ENCODE measurements around the gene PARD3. TPM values are rescaled to one million over a fixed set of nuclear protein-coding genes. Genes with fewer than 3 reads are reported as not detected.

PARD3 gene
- total RNA-seq, 4 donors from 2014 or later: 150 to 172 (median 165) TPM

GRCh38 chr10:34801097-34801733 is 13.9 kb downstream of the PARD3 start:
- TF ChIP-seq POLR2A (IDR thresholded peaks at IDR 0.05): no peak
- TF ChIP-seq, protein P1, sequence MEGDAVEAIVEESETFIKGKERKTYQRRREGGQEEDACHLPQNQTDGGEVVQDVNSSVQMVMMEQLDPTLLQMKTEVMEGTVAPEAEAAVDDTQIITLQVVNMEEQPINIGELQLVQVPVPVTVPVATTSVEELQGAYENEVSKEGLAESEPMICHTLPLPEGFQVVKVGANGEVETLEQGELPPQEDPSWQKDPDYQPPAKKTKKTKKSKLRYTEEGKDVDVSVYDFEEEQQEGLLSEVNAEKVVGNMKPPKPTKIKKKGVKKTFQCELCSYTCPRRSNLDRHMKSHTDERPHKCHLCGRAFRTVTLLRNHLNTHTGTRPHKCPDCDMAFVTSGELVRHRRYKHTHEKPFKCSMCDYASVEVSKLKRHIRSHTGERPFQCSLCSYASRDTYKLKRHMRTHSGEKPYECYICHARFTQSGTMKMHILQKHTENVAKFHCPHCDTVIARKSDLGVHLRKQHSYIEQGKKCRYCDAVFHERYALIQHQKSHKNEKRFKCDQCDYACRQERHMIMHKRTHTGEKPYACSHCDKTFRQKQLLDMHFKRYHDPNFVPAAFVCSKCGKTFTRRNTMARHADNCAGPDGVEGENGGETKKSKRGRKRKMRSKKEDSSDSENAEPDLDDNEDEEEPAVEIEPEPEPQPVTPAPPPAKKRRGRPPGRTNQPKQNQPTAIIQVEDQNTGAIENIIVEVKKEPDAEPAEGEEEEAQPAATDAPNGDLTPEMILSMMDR (IDR thresholded peaks at IDR 0.05): no peak
- H3K4me3 ChIP-seq (ENCODE audit: low read depth, poor library complexity, severe bottlenecking): no peak overlapping the region
- intact Hi-C loops (cut with DNase I; ENCODE audit: low total_unique reads): no loop called here
- DNase-seq (ENCODE audit: low spot score in 2 of 2): peak; percentile 40 to 67
- WGBS, 2 donors: 37 to 41% methylated on average over 7 of the region's 7 CpGs

- no peak for TF ChIP-seq POLR2A (IDR thresholded peaks at IDR 0.05)
- TF ChIP-seq, protein P1 (IDR thresholded peaks at IDR 0.05): no peak
- WGBS, 2 donors: 58% methylated on average over 5 of the region's 5 CpGs
Measured at GRCh38 chr10:34800624-34801023, 14.5 kb downstream of the PARD3 start.

GRCh38 chr10:34798654-34799053 is 16.4 kb downstream of the PARD3 start:
- TF ChIP-seq POLR2A (IDR thresholded peaks at IDR 0.05): no peak
- TF ChIP-seq, protein P1 (IDR thresholded peaks at IDR 0.05): no peak
- H3K4me3 ChIP-seq (ENCODE audit: low read depth, poor library complexity, severe bottlenecking): no peak overlapping the region
- intact Hi-C loops (cut with DNase I; ENCODE audit: low total_unique reads): no loop called here
- whole genome bisulfite sequencing, 2 donors: 80 to 90% methylated on average over 4 of the region's 4 CpGs
- peak in 1 of 2 donors; percentile 31 for DNase-seq (ENCODE audit: low spot score in 2 of 2)

More at GRCh38 chr10:34800624-34801023, 14.5 kb downstream of the PARD3 start:
- intact Hi-C loops (cut with DNase I; ENCODE audit: low total_unique reads): no loop called here
- no peak overlapping the region for H3K4me3 ChIP-seq (ENCODE audit: low read depth, poor library complexity, severe bottlenecking)
- DNase-seq (ENCODE audit: low spot score in 2 of 2): no peak

DNA sequence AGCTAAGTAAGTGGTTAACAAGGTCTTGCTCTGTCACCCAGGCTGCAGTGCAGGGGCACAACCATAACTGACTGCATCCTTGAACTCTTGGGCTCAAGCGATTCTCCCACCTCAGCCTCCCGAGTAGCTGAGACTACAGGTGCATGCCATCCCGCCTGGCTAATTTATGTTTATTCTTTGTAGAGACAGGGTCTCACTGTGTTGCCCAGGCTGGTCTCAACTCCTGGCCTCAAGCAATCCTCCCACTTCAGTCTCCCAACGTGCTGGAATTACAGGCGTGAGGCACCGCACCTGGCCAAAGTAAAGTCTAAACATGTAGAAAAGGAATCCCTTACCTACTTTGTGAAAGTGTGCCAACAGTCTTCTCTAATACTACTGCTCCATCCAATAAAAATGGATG is 17.9 kb downstream of the PARD3 start:
- TF ChIP-seq, protein P1 (IDR thresholded peaks at IDR 0.05): no peak
- no peak for TF ChIP-seq POLR2A (IDR thresholded peaks at IDR 0.05)
- H3K4me3 ChIP-seq (ENCODE audit: low read depth, poor library complexity, severe bottlenecking): no peak overlapping the region
- intact Hi-C loops (cut with DNase I; ENCODE audit: low total_unique reads): no loop called here
- WGBS, 2 donors: 77 to 83% methylated on average over 6 of the region's 6 CpGs
- DNase-seq (ENCODE audit: low spot score in 2 of 2): peak in 1 of 2 donors; percentile 72

GRCh38 chr10:34796133-34796532 is 19.0 kb downstream of the PARD3 start:
- WGBS, 2 donors: 69 to 73% methylated on average over 1 of the region's 1 CpG
- no peak for DNase-seq (ENCODE audit: low spot score in 2 of 2)
- no peak for TF ChIP-seq POLR2A (IDR thresholded peaks at IDR 0.05)
- TF ChIP-seq, protein P1 (IDR thresholded peaks at IDR 0.05): no peak
- intact Hi-C loops (cut with DNase I; ENCODE audit: low total_unique reads): no loop called here
- H3K4me3 ChIP-seq (ENCODE audit: low read depth, poor library complexity, severe bottlenecking): no peak overlapping the region

- DNase-seq (ENCODE audit: low spot score in 2 of 2): no peak
- intact Hi-C loops (cut with DNase I; ENCODE audit: low total_unique reads): no loop called here
- no peak overlapping the region for H3K4me3 ChIP-seq (ENCODE audit: low read depth, poor library complexity, severe bottlenecking)
- TF ChIP-seq, protein P1 (IDR thresholded peaks at IDR 0.05): no peak
- no peak for TF ChIP-seq POLR2A (IDR thresholded peaks at IDR 0.05)
- 92 to 96% methylated on average over 5 to 6 of the region's 6 CpGs for WGBS, 2 donors
Measured at GRCh38 chr10:34795334-34795733, 19.8 kb downstream of the PARD3 start.
